K562 (cell line): ENCODE measurements around the gene ANTKMT. TPM values are rescaled to one million over a fixed set of nuclear protein-coding genes. Genes with fewer than 3 reads are reported as not detected.

Experiments used
- ATF6 ChIP-seq: sonication (generic); formaldehyde crosslinking; IDR thresholded peaks from 2 replicates; pipeline ENCODE4 v1.4.0; 2020; ENCODE audit warnings: mild to moderate bottlenecking, missing genetic modification reagents
- CBFB ChIP-seq: sonication (generic); formaldehyde crosslinking; IDR thresholded peaks from 2 replicates; pipeline ENCODE4 v1.4.0; 2020; ENCODE audit warnings: mild to moderate bottlenecking, missing genetic modification reagents
- CBX3 ChIP-seq, 2 experiments: IDR thresholded peaks; 1 replicate in 1 of 2; 2 replicates in 1 of 2; pipeline ENCODE4 v1.6.1; 2012; ENCODE audit warnings: inconsistent platforms in 2 of 2, low read length in 2 of 2, borderline replicate concordance in 1 of 2, control low read depth in 1 of 2
- DACH1 ChIP-seq: fragments of 450-650 bp; IDR thresholded peaks from 2 replicates; pipeline ENCODE4 v1.6.1; 2018; ENCODE audit not compliant: partially characterized antibody
- E2F6 ChIP-seq, 2 experiments: IDR thresholded peaks; 2 replicates each; pipeline ENCODE4 v1.6.1; 2011; ENCODE audit warnings: borderline replicate concordance in 1 of 2, control low read depth in 1 of 2, low read depth in 1 of 2, low read length in 1 of 2, mild to moderate bottlenecking in 1 of 2, mixed read lengths in 1 of 2, moderate library complexity in 1 of 2; ENCODE audit not compliant: insufficient read depth in 1 of 2, insufficient read length in 1 of 2, poor library complexity in 1 of 2, severe bottlenecking in 1 of 2; ENCODE audit errors: extremely low read depth in 1 of 2
- EP400 ChIP-seq: fragments of 450-650 bp; IDR thresholded peaks from 2 replicates; pipeline ENCODE4 v1.6.1; 2017; ENCODE audit warnings: antibody characterized with exemption, mild to moderate bottlenecking, moderate library complexity
- FOXP1 ChIP-seq: sonication (generic); formaldehyde crosslinking; IDR thresholded peaks from 2 replicates; pipeline ENCODE4 v1.8.0; 2022; ENCODE audit warnings: mild to moderate bottlenecking, missing genetic modification reagents
- GTF2E2 ChIP-seq: fragments of 200-800 bp; sonication (Bioruptor generic); IDR thresholded peaks from 2 replicates; pipeline ENCODE4 v1.6.1; 2016; ENCODE audit warnings: missing genetic modification characterization, missing compliant biosample characterization
- IRF1 ChIP-seq: sonication (generic); formaldehyde crosslinking; IDR thresholded peaks from 2 replicates; pipeline ENCODE4 v1.8.0; 2022; ENCODE audit warnings: missing genetic modification reagents, mild to moderate bottlenecking, borderline replicate concordance
- JUND ChIP-seq, 2 experiments: IDR thresholded peaks; 2 replicates in 1 of 2; 3 replicates in 1 of 2; pipeline ENCODE4 v1.6.1; 2011; ENCODE audit warnings: borderline replicate concordance in 2 of 2, low read depth in 2 of 2, low read length in 2 of 2, improper control_type of control experiment in 1 of 2, missing biosample characterization in 1 of 2, missing genetic modification characterization in 1 of 2, missing genetic modification reagents in 1 of 2
- MAX ChIP-seq: sonication (generic); formaldehyde crosslinking; IDR thresholded peaks from 2 replicates; pipeline ENCODE4 v1.9.0; 2022; ENCODE audit warnings: mild to moderate bottlenecking, missing genetic modification reagents
- NFIC ChIP-seq: fragments of 450-650 bp; IDR thresholded peaks from 2 replicates; pipeline ENCODE4 v1.6.1; 2017; ENCODE audit warnings: mild to moderate bottlenecking, inconsistent platforms
- POLR2AphosphoS5 ChIP-seq: IDR thresholded peaks from 2 replicates; pipeline ENCODE4 v1.6.1; 2011; ENCODE audit warnings: mild to moderate bottlenecking, low read depth, low read length, moderate library complexity; ENCODE audit not compliant: control insufficient read depth, insufficient read depth
- RB1 ChIP-seq: fragments of 450-650 bp; IDR thresholded peaks from 2 replicates; pipeline ENCODE4 v1.6.1; 2017; ENCODE audit warnings: low read depth, mild to moderate bottlenecking
- SMARCE1 ChIP-seq: fragments of 450-650 bp; IDR thresholded peaks from 2 replicates; pipeline ENCODE4 v1.7.1; 2016; ENCODE audit warnings: mild to moderate bottlenecking
- SNRNP70 ChIP-seq: fragments of 200-400 bp; formaldehyde crosslinking; optimal IDR thresholded peaks from 2 replicates; pipeline ENCODE3; 2017; ENCODE audit warnings: low read depth, low read length
- SOX6 ChIP-seq: fragments of 450-650 bp; IDR thresholded peaks from 2 replicates; pipeline ENCODE4 v1.6.1; 2014; ENCODE audit warnings: mild to moderate bottlenecking
- TEAD4 ChIP-seq, 2 experiments: sonication (generic) in 1 of 2; formaldehyde crosslinking in 1 of 2; IDR thresholded peaks; 2 replicates each; pipeline versions ENCODE4 v1.6.1 to v1.8.0; 2012 to 2022; ENCODE audit warnings: borderline replicate concordance in 1 of 2, inconsistent platforms in 1 of 2, low read length in 1 of 2, mild to moderate bottlenecking in 1 of 2, missing genetic modification reagents in 1 of 2
- ZEB2 ChIP-seq: fragments of 450-650 bp; IDR thresholded peaks from 2 replicates; pipeline ENCODE4 v1.6.1; 2016
- ZFP91 ChIP-seq: sonication (generic); formaldehyde crosslinking; IDR thresholded peaks from 2 replicates; pipeline ENCODE4 v1.8.0; 2022; ENCODE audit warnings: mild to moderate bottlenecking, missing genetic modification reagents
- ZFX ChIP-seq: sonication (generic); formaldehyde crosslinking; IDR thresholded peaks from 2 replicates; pipeline ENCODE4 v1.8.0; 2022; ENCODE audit warnings: mild to moderate bottlenecking, missing genetic modification reagents, moderate library complexity
- polyA plus RNA-seq, 8 experiments: library from polyadenylated mRNA; depleted of rRNA in 4 of 8; stranded (reverse) in 5 of 8; unstranded in 3 of 8; fragments of >200 nt; fragmentation: Nextera tagmentation in 2 of 8; fragmentation: Illumina TruSeq in 1 of 8; extraction: Ambion mirVana in 2 of 8; extraction: Trizol in 1 of 8; gene quantifications; 2 replicates each; pipeline versions ENCODE4 v1.2.1 to v1.2.3, GENCODE V29; 2011 to 2014; ENCODE audit warnings: inconsistent platforms in 1 of 8, missing spikeins in 1 of 8
- total RNA-seq, 7 experiments: library from RNA; depleted of rRNA in 6 of 7; stranded (reverse); fragments of >200 nt in 6 of 7; fragmentation: Illumina TruSeq in 2 of 7; extraction: Trizol in 2 of 7; gene quantifications; 2 replicates each; pipeline versions ENCODE4 v1.2.1 to v1.2.3, GENCODE V29; 2011 to 2021; ENCODE audit warnings: low replicate concordance in 1 of 7

ANTKMT gene
- total and polyA plus RNA-seq, 9 of the 15 experiments (the other 6 are each of a cell fraction or from before 2014, with no cell fraction given): 0.58 to 217 (median 19.1) TPM

GRCh38 chr16:681746-682427 is 39.1 kb upstream of the ANTKMT start (continued):
- TF ChIP-seq ATF6 (CRISPR knock-in tag): no peak
- TF ChIP-seq FOXP1 (CRISPR knock-in tag): peak; percentile 42
- peak; percentile 93 for TF ChIP-seq MAX (CRISPR knock-in tag)
- TF ChIP-seq POLR2AphosphoS5: no peak
- 0 out of 2 replicates have a peak, but pooled peaks have one; percentile 14 for TF ChIP-seq RB1
- TF ChIP-seq E2F6 (IDR thresholded peaks at IDR 0.05; ENCODE audit: borderline replicate concordance in 1 of 2, extremely low read depth in 1 of 2, insufficient read depth in 1 of 2, insufficient read length in 1 of 2, low read depth in 1 of 2, low read length in 1 of 2, poor library complexity in 1 of 2, severe bottlenecking in 1 of 2): peak; percentile 88 to 93
- TF ChIP-seq EP400: peak; percentile 68; the same call in 1 of the 2 replicates
- TF ChIP-seq CBX3 (IDR thresholded peaks at IDR 0.05; ENCODE audit: borderline replicate concordance in 1 of 2, low read length in 2 of 2): peak in 1 of 2 experiments; percentile 80; a peak in 1 of 3 replicates
- TF ChIP-seq IRF1 (CRISPR knock-in tag): no peak
- TF ChIP-seq ZEB2: no peak
- TF ChIP-seq JUND (IDR thresholded peaks at IDR 0.05; ENCODE audit: borderline replicate concordance, low read depth, low read length): no peak
- TF ChIP-seq JUND (tag; IDR thresholded peaks at IDR 0.05; ENCODE audit: borderline replicate concordance, low read depth, low read length): no peak
- TF ChIP-seq DACH1: peak; percentile 26
- TF ChIP-seq SOX6: no peak
- no peak for TF ChIP-seq SMARCE1
- TF ChIP-seq NFIC: peak; percentile 98
- no peak for TF ChIP-seq ZFP91 (CRISPR knock-in tag)
- TF ChIP-seq CBFB (CRISPR knock-in tag): peak; percentile 45; the same call in 1 of the 2 replicates
- TF ChIP-seq GTF2E2 (tag): no peak
- TF ChIP-seq SNRNP70: no peak
- peak; percentile 22; the same call in 1 of the 2 replicates for TF ChIP-seq TEAD4 (IDR thresholded peaks at IDR 0.05; ENCODE audit: low read length)
- TF ChIP-seq TEAD4 (CRISPR knock-in tag; IDR thresholded peaks at IDR 0.05; ENCODE audit: borderline replicate concordance): no peak
- peak; percentile 72 for TF ChIP-seq ZFX (CRISPR knock-in tag)
